ENCODE measurements around the gene TMED9.
"Not testable (repeated sequence)": the region's sequence is repeated elsewhere in the genome, so short reads cannot be mapped to it uniquely, and the experiment has no call there.

TMED9 gene

GRCh38 chr5:177607115-177607451 lies 15.1 kb downstream of the TMED9 start:
- DNase-seq: no peak

GRCh38 chr5:177607452-177608192 lies 15.6 kb downstream of the TMED9 start:
- DNase-seq: peak; percentile 59

GRCh38 chr5:177608243-177609075 lies 16.5 kb downstream of the TMED9 start:
- no peak for DNase-seq

- DNase-seq: no peak
Measured at GRCh38 chr5:177609076-177610059, 17.4 kb downstream of the TMED9 start.

GRCh38 chr5:177610131-177610769 lies 18.2 kb downstream of the TMED9 start:
- DNase-seq: no peak

GRCh38 chr5:177610770-177611445 lies 18.9 kb downstream of the TMED9 start:
- no peak for DNase-seq

- DNase-seq: no peak
Measured at GRCh38 chr5:177611446-177612214, 19.6 kb downstream of the TMED9 start.

- no peak for DNase-seq
Measured at GRCh38 chr5:177612215-177612673, 20.2 kb downstream of the TMED9 start.

GRCh38 chr5:177620560-177620959 lies 28.6 kb downstream of the TMED9 start:
- DNase-seq: no peak

- DNase-seq: not testable (repeated sequence)
Measured at GRCh38 chr5:177624172-177624571, 32.2 kb downstream of the TMED9 start.

GRCh38 chr5:177630186-177630585 lies 38.2 kb downstream of the TMED9 start:
- DNase-seq: not testable (repeated sequence)

- not testable (repeated sequence) for DNase-seq
Measured at GRCh38 chr5:177634912-177635311, 42.9 kb downstream of the TMED9 start.

- not testable (repeated sequence) for DNase-seq
Measured at GRCh38 chr5:177645462-177645861, 53.5 kb downstream of the TMED9 start.
